22Rv1 (cell line): ENCODE data around the gene NACA.

Source experiments
- CTCF ChIP-seq: fragments of 450-650 bp; IDR thresholded peaks from 2 replicates; pipeline ENCODE4 v1.5.1; 2017; ENCODE audit warnings: mild to moderate bottlenecking
- ZFX ChIP-seq: fragments of 450-650 bp; IDR thresholded peaks from 2 replicates; pipeline ENCODE4 v1.6.1; 2017; ENCODE audit warnings: antibody characterized with exemption, borderline replicate concordance

DNA sequence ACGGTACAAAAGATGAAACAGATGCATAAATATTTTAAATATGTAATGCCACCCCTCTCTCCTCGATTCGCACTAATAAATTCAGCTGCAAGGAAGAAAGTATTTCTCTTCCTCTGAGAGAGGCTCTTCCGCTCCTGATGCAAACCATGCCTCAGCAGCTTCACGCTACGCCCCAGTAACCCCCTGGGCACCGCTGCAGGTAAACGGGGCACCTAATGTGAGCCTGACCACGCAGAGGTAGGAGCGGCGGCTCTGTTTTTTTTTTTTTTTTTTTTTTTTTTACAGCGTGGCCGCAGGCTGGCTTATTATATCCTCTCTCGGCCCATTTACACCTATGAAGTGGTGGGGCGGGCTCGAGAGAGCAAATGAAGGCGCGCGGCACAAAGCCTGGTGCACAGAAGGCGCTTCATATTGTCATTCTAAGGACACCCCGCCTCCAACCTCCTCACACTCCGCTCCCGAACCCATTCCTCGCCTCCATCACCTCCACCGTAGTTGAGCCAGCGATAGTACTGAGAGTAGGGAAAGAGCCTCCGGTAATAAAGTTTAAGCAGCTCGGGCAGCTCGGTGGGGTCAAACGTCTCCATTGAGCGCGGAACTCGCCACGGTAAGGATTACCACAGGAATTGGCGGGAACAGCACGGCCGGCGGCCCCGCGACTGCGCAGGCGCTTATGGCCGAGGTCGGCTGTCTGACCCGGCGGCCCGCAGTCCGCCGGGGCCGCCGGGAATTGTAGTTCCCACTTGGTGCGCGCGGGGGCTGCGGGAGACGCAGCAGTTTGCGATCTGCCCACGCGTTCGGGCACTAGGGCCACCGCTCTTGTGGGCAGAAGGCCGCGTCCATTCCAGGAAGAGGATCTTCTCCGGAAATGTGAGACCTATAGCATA lies 26.9 kb upstream of the NACA start, which contains the start of gene PRIM1:
- TF ChIP-seq CTCF (no peak), ZFX (no peak)
